GM06990 (cell line): ENCODE measurements around the gene KLHL40.

ENCODE experiments used
- DNase-seq: peaks from one replicate; pipeline ENCODE4 v3.0.0-alpha.2; 2011; ENCODE audit not compliant: insufficient read length; ENCODE audit errors: extremely low read depth
- H3K27me3 ChIP-seq: replicated peaks from 2 replicates; pipeline ENCODE4 v1.6.0; 2011; ENCODE audit warnings: low read length; ENCODE audit not compliant: control insufficient read depth, insufficient read depth
- H3K36me3 ChIP-seq: 2 replicates; pipeline ENCODE4 v1.5.1; 2011; ENCODE audit warnings: low read length; ENCODE audit not compliant: control insufficient read depth, insufficient read depth
- H3K4me3 ChIP-seq: replicated peaks from 2 replicates; pipeline ENCODE4 v1.5.1; 2011; ENCODE audit warnings: low read depth, mild to moderate bottlenecking, control low read depth, low read length
- CTCF ChIP-seq: IDR thresholded peaks from 2 replicates; pipeline ENCODE4 v1.5.1; 2011; ENCODE audit warnings: low read length, control low read depth, mild to moderate bottlenecking, inconsistent platforms; ENCODE audit not compliant: insufficient read depth, poor library complexity, severe bottlenecking

The KLHL40 gene

DNA sequence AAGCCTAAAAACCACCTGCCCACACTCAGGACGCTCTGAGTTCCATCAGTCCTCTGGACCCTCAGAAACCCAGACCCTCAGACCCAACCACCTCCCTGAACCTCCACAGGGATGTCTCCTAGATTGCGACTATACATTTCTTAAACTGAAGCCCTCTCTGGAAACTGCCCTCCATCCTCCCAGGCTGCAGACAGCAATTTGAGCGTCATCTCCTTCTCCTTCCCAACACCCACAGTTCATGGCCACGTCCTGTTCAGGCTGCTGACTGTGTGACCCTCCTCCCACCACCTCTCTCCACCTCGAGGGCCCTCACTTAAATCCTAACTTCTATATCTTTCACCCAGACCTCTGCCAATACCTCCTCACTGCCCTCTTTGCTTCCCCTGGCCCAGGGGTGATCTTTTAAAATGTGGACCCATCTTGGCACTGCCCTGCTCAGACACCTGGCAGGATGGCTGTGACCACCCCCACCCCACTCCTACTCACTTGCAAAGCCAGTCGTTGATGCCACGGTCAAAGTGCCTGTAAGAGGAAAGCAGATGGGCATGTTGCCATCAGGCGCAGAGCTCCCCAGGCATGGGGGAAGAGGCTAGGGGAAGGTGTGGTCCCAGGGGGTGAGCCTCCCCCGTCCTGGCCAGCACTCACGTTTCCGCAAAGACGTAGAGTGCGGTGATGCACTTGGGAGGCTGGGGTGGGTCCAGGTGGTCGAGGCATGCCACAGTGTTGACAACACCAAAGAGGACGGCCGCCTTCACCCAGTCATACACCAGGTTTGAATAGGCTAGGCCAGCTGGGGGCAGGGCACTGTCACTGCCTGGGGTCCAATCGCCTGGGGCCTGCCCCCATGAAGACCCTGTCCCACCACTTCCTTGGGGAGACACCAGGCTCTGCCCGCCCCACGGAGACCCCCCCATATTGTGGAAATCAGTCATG is 11.3 kb downstream of the KLHL40 start:
- no peak for TF ChIP-seq CTCF
- H3K36me3 ChIP-seq, result no peaks in the 10 kb centered on the region
- peaks cover 2% of the 10 kb centered on the region for H3K27me3 ChIP-seq
- H3K4me3 ChIP-seq, result no peak overlapping the region
- no peak for DNase-seq

- Histone ChIP-seq H3K27me3 (peaks cover 2% of the 10 kb centered on the region), H3K4me3 (no peak overlapping the region), H3K36me3 (no peaks in the 10 kb centered on the region)
- TF ChIP-seq CTCF, result no peak
- DNase-seq, result no peak
Measured at GRCh38 chr3:42697289-42698051, 12.1 kb downstream of the KLHL40 start.

GRCh38 chr3:42698216-42698910 is 13.0 kb downstream of the KLHL40 start:
- Histone ChIP-seq H3K4me3 (no peak overlapping the region), H3K27me3 (no peaks in the 10 kb centered on the region; the same call in 1 of the 2 replicates), H3K36me3 (no peaks in the 10 kb centered on the region)
- no peak for DNase-seq
- no peak for TF ChIP-seq CTCF

GRCh38 chr3:42698911-42699230 is 13.5 kb downstream of the KLHL40 start:
- DNase-seq, result no peak
- H3K36me3 ChIP-seq, result no peaks in the 10 kb centered on the region
- no peak overlapping the region for H3K4me3 ChIP-seq
- no peak for TF ChIP-seq CTCF
- H3K27me3 ChIP-seq, result no peaks in the 10 kb centered on the region; the same call in 1 of the 2 replicates

GRCh38 chr3:42699511-42699971 is 14.2 kb downstream of the KLHL40 start:
- H3K4me3 ChIP-seq, result no peak overlapping the region
- TF ChIP-seq CTCF, result no peak
- no peaks in the 10 kb centered on the region for H3K36me3 ChIP-seq
- DNase-seq, result no peak
- H3K27me3 ChIP-seq, result no peaks in the 10 kb centered on the region; the same call in 1 of the 2 replicates
